ENCODE data around the gene WIPF3.

Gene WIPF3

GRCh38 chr7:29906200-29907022 lies 100.1 kb downstream of the WIPF3 start:
- peaks cover 16% of the 10 kb centered on the region; the same call in 1 of the 2 replicates for H3K9me3 ChIP-seq (ENCODE audit: control insufficient read depth, insufficient read depth, low read length)
- no peak overlapping the region for H3K9ac ChIP-seq (ENCODE audit: low read depth, low read length)
- no peaks in the 10 kb centered on the region; the same call in 1 of the 2 replicates for H3K36me3 ChIP-seq (ENCODE audit: insufficient read depth, low read length)
- no peaks in the 10 kb centered on the region for H3K4me1 ChIP-seq (ENCODE audit: insufficient read depth, low read length)

DNA sequence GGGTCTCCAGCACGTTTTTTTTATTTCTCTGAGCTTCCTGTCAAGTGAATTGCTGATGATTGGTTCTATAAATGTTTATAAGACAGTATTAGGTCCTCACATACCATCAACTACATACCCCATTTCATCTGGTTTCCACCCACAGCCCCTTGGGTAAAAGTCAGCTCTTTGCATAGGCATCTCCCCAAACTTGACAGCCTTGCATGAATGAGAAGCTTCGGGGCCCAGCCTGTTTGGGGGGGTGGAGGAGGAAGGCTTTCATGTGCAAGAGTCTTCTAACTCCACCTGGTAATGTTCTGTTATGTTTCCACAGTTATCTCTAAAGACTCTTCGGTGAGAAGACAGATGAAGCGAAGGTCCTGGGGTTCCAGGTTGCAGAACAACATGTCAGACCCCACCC lies 107.9 kb downstream of the WIPF3 start:
- Histone ChIP-seq H3K36me3 (ENCODE audit: insufficient read depth, low read length) (peaks cover 4% of the 10 kb centered on the region; the same call in 1 of the 2 replicates), H3K9me3 (ENCODE audit: control insufficient read depth, insufficient read depth, low read length) (no peaks in the 10 kb centered on the region)

DNA sequence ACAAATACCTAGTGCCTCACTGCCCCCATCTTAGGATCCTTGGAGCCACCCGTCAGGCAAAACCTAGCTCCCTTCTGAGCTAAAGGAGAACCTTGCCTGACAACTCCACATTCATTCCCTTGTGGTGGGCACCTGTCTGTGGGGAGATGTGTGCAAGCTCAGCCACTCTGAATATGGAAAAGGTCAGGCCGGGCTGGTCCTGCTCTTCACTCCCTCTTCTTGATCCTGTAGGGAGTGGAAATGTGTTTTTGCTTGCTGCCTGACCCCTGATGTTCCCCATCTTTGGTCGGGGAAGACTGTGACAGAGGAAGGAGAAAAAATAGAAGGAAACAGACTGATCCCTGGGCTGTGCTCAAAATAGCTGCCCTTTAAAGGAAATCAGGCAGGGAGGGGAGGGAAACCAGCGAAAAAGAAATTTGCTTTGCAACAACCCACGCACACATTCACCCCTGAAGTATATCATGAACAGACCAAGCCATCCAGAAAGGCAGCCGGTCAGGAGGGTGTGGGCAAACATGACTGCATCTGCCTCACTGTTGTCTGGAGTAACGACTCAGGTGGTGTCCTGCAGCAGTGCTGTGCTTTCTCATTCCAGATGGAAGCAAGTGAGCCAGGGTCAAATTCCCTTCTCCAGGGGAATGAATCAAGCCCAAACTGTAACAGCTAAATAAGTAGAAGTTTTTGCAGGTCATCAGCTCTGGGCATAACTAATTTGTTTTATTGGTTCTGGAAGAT lies 109.3 kb downstream of the WIPF3 start:
- Histone ChIP-seq H3K36me3 (ENCODE audit: insufficient read depth, low read length) (peaks cover 8% of the 10 kb centered on the region; the same call in 1 of the 2 replicates), H3K9me3 (ENCODE audit: control insufficient read depth, insufficient read depth, low read length) (no peaks in the 10 kb centered on the region), H3K4me1 (ENCODE audit: insufficient read depth, low read length) (no peaks in the 10 kb centered on the region), H3K9ac (ENCODE audit: low read depth, low read length) (no peak overlapping the region)

More for the DNA sequence above, 107.9 kb downstream of the WIPF3 start:
- Histone ChIP-seq H3K4me1 (ENCODE audit: insufficient read depth, low read length) (no peaks in the 10 kb centered on the region), H3K9ac (ENCODE audit: low read depth, low read length) (no peak overlapping the region)

DNA sequence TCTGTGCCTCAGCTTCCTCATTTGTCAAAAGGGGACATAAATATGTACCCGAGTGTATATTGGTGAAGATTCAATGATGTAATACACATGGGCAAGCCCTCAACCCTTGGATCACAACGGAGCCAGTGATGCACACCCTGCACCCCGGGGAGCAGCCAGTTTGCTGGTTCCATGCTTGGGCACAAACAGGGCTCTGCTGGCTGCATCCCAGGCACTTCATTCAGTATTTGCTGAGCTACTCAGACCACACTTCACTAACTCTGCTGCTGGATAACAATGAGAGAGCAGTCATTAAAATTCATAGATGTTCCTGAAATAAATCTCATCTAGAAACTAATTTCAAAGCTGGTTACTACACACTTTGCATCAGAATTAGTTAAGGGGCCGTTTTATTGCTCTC lies 111.3 kb downstream of the WIPF3 start:
- H3K4me1 ChIP-seq (ENCODE audit: insufficient read depth, low read length): no peaks in the 10 kb centered on the region
- H3K9me3 ChIP-seq (ENCODE audit: control insufficient read depth, insufficient read depth, low read length): no peaks in the 10 kb centered on the region
- peaks cover 13% of the 10 kb centered on the region; the same call in 1 of the 2 replicates for H3K36me3 ChIP-seq (ENCODE audit: insufficient read depth, low read length)
- H3K9ac ChIP-seq (ENCODE audit: low read depth, low read length): no peak overlapping the region

DNA sequence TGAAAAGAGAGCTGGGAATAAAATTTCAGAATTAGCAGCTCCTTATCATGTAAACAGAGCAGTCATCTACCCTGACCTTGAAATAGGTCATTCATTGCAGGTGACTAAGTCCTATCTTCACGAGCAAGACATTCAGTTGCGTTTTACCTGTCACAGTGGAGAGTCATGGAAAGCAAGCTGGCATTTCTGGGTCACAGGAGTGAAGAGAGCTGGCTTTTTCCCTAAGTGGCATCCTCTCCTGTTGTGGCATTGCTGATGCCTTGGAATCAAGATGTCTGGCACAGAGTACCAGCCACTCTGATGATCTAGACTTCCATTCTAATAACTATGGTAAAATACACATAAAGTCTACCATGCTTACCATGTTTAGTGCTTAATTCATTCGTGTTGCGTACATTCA lies 112.5 kb downstream of the WIPF3 start:
- no peak overlapping the region for H3K9ac ChIP-seq (ENCODE audit: low read depth, low read length)
- H3K4me1 ChIP-seq (ENCODE audit: insufficient read depth, low read length): no peaks in the 10 kb centered on the region
- peaks cover 22% of the 10 kb centered on the region; the same call in 1 of the 2 replicates for H3K36me3 ChIP-seq (ENCODE audit: insufficient read depth, low read length)
- no peaks in the 10 kb centered on the region for H3K9me3 ChIP-seq (ENCODE audit: control insufficient read depth, insufficient read depth, low read length)

DNA sequence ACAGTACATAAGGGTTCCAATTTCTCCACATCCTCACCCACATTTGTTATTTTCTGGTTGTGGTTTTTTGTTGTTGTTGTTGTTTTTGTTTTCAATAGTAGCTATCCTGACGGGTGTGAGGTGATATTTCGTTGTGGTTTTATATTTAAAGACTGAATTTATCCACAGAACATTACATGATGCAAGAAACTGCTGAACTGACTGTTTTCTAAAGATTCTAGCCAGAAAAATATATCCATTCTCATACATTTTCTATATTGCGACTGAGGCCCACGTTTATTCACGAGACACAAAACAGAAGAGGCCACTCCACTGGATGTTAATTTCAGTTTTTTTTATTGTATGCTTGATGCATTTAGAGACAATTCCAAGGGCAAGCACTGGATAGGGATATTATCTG lies 113.5 kb downstream of the WIPF3 start:
- H3K9ac ChIP-seq (ENCODE audit: low read depth, low read length): no peak overlapping the region
- H3K9me3 ChIP-seq (ENCODE audit: control insufficient read depth, insufficient read depth, low read length): no peaks in the 10 kb centered on the region
- H3K36me3 ChIP-seq (ENCODE audit: insufficient read depth, low read length): peaks cover 25% of the 10 kb centered on the region; the same call in 1 of the 2 replicates
- H3K4me1 ChIP-seq (ENCODE audit: insufficient read depth, low read length): no peaks in the 10 kb centered on the region

- peaks cover 21% of the 10 kb centered on the region; the same call in 1 of the 2 replicates for H3K36me3 ChIP-seq (ENCODE audit: insufficient read depth, low read length)
- H3K9me3 ChIP-seq (ENCODE audit: control insufficient read depth, insufficient read depth, low read length): no peaks in the 10 kb centered on the region
- no peaks in the 10 kb centered on the region for H3K4me1 ChIP-seq (ENCODE audit: insufficient read depth, low read length)
- H3K9ac ChIP-seq (ENCODE audit: low read depth, low read length): no peak overlapping the region
These were observed 114.2 kb downstream of the WIPF3 start for GRCh38 chr7:29920491-29920890.

DNA sequence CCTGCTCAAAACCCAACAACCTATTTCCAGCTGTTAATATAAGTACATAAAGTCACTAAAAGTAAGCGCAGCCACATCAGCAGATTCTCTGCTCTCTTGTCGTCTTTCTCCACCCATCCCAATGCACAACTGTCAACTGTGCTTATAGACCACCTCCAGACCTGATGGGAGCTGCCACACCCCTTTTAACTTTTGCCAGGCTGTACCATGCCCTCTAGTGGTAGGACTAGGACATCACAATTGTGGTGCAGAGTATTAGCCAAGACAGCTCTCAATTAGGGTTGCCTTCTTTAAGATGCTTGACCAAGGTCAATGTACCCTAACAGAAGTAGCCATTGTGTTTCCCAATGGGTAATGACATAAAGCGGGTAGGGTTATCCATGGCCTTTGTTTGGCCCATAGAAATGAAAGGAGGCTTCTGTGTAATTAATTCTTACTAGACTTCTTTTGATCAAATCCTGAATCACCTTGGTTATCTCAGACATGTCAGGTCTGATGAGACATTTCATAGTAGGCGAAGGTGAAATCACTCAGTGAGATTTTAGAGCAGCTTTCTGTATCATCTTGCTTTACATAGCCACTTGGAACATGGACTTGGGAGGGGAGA lies 115.2 kb downstream of the WIPF3 start:
- Histone ChIP-seq H3K4me1 (ENCODE audit: insufficient read depth, low read length) (no peaks in the 10 kb centered on the region), H3K9me3 (ENCODE audit: control insufficient read depth, insufficient read depth, low read length) (no peaks in the 10 kb centered on the region), H3K36me3 (ENCODE audit: insufficient read depth, low read length) (peaks cover 21% of the 10 kb centered on the region; the same call in 1 of the 2 replicates), H3K9ac (ENCODE audit: low read depth, low read length) (no peak overlapping the region)

DNA sequence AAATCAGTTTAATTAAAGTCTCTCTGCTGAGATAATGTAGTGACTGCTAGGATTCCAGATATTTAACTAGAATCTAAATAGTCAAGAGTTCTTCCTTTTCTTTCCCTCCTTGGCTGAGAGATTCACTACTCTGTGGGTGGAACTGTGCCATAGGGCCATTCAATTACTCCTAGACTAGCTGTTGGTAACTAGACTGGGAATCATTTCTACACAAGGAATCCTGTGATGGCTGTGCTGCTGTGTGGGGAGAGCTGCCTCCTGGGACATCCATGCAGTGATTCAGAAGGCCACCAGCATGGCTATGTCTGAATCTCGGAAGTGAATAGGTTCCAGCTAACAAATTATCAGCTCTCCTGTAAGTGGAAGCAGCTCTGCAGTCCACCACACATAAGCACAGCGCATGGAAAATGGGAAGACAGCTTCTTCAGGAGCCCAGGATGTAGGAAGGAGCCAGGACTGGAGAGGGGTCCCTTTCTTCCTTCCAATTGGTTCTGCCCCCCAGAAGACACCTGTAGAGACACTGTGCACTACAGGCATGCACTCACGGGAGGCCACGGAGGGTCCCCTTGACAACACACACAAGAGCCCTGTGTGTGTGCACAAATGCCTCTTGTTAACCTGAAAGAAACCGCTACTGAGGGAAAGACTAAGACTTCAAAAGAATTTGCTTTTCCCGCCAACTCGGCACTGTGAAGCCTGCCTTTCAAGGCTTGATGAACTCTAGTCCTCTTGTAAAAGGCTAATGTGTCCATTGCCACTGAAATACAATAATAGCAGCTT lies 116.8 kb downstream of the WIPF3 start:
- Histone ChIP-seq H3K36me3 (ENCODE audit: insufficient read depth, low read length) (peaks cover 21% of the 10 kb centered on the region; the same call in 1 of the 2 replicates), H3K4me1 (ENCODE audit: insufficient read depth, low read length) (no peaks in the 10 kb centered on the region), H3K9ac (ENCODE audit: low read depth, low read length) (no peak overlapping the region), H3K9me3 (ENCODE audit: control insufficient read depth, insufficient read depth, low read length) (no peaks in the 10 kb centered on the region)

GRCh38 chr7:29924006-29924405 lies 117.7 kb downstream of the WIPF3 start:
- no peak overlapping the region for H3K9ac ChIP-seq (ENCODE audit: low read depth, low read length)
- no peaks in the 10 kb centered on the region for H3K9me3 ChIP-seq (ENCODE audit: control insufficient read depth, insufficient read depth, low read length)
- peaks cover 21% of the 10 kb centered on the region for H3K36me3 ChIP-seq (ENCODE audit: insufficient read depth, low read length)
- no peaks in the 10 kb centered on the region for H3K4me1 ChIP-seq (ENCODE audit: insufficient read depth, low read length)

- no peaks in the 10 kb centered on the region for H3K9me3 ChIP-seq (ENCODE audit: control insufficient read depth, insufficient read depth, low read length)
- no peak overlapping the region for H3K9ac ChIP-seq (ENCODE audit: low read depth, low read length)
- H3K4me1 ChIP-seq (ENCODE audit: insufficient read depth, low read length): no peaks in the 10 kb centered on the region
- H3K36me3 ChIP-seq (ENCODE audit: insufficient read depth, low read length): peaks cover 21% of the 10 kb centered on the region
These were observed 118.4 kb downstream of the WIPF3 start for GRCh38 chr7:29924684-29925083.

GRCh38 chr7:29926216-29926615 lies 119.9 kb downstream of the WIPF3 start:
- H3K9me3 ChIP-seq (ENCODE audit: control insufficient read depth, insufficient read depth, low read length): no peaks in the 10 kb centered on the region
- no peaks in the 10 kb centered on the region for H3K4me1 ChIP-seq (ENCODE audit: insufficient read depth, low read length)
- no peak overlapping the region for H3K9ac ChIP-seq (ENCODE audit: low read depth, low read length)
- peaks cover 19% of the 10 kb centered on the region for H3K36me3 ChIP-seq (ENCODE audit: insufficient read depth, low read length)

GRCh38 chr7:29926741-29927140 lies 120.4 kb downstream of the WIPF3 start:
- Histone ChIP-seq H3K9me3 (ENCODE audit: control insufficient read depth, insufficient read depth, low read length) (no peaks in the 10 kb centered on the region), H3K9ac (ENCODE audit: low read depth, low read length) (no peak overlapping the region), H3K36me3 (ENCODE audit: insufficient read depth, low read length) (peaks cover 20% of the 10 kb centered on the region), H3K4me1 (ENCODE audit: insufficient read depth, low read length) (no peaks in the 10 kb centered on the region)

Data from ES-I3 (cell line).